Epithelial cell of esophagus (primary cell): ENCODE measurements around the gene BCL2.

Source experiments
- DNase-seq: peaks from one replicate; pipeline ENCODE4 v3.0.0; 2010; ENCODE audit warnings: low read depth
- H3K4me3 ChIP-seq: 2 replicates; pipeline ENCODE4 v1.5.1; 2011; ENCODE audit warnings: mild to moderate bottlenecking, low read length, control low read depth
- TF ChIP-seq, protein P1 (sequence below): IDR thresholded peaks from 2 replicates; pipeline ENCODE4 v1.5.1; 2011; ENCODE audit warnings: low read depth, mild to moderate bottlenecking, low read length, control low read depth, inconsistent platforms; ENCODE audit not compliant: insufficient read depth; ENCODE audit errors: missing control alignments

BCL2 gene

DNA sequence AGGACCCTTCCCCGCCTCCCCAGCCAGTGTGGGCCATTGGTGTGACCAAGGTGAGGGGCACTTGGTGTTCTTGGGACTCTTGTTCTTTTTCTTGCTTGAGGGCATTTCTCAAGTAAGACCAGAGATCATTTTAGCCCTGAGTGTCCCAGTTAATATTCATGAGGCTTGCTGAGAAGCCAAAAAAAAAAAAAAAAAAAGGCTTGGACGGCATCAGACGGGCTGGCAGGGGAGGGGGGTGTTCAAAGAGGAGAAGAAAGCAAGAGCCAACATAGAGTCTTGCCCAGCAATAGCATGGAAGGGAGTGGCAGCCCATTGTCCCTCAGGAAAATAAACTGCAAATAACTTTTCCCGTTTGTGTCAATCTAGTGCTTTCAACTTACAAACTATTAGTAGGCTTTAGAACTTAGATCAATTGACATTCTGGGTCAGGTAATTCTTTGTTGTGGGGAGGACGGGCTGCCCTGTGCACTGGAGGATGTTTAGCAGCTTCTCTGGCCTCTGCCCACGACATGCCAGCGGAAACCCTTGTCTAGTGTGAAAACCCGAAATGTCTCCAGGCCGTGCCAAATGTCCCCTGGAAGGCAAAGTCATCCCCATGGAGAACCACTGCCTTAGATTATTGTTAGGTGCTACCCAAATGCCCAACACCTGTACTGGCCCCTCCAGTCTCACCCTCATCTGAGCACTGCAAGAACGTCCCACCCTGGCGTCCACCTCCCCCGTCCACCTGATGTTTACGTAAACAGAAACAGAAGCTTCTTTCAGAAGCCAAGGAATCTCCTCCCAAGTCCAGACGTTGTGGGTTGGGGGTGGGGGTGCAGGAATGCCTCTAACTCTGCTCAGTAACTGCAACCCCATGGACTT, 163.4 kb downstream of the BCL2 start:
- TF ChIP-seq, protein P1, sequence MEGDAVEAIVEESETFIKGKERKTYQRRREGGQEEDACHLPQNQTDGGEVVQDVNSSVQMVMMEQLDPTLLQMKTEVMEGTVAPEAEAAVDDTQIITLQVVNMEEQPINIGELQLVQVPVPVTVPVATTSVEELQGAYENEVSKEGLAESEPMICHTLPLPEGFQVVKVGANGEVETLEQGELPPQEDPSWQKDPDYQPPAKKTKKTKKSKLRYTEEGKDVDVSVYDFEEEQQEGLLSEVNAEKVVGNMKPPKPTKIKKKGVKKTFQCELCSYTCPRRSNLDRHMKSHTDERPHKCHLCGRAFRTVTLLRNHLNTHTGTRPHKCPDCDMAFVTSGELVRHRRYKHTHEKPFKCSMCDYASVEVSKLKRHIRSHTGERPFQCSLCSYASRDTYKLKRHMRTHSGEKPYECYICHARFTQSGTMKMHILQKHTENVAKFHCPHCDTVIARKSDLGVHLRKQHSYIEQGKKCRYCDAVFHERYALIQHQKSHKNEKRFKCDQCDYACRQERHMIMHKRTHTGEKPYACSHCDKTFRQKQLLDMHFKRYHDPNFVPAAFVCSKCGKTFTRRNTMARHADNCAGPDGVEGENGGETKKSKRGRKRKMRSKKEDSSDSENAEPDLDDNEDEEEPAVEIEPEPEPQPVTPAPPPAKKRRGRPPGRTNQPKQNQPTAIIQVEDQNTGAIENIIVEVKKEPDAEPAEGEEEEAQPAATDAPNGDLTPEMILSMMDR: no peak
- no peak for DNase-seq
- no peak overlapping the region for H3K4me3 ChIP-seq

- DNase-seq: peak; percentile 44
- H3K4me3 ChIP-seq: peak overlapping the region; percentile 10
- TF ChIP-seq, protein P1: peak; percentile 83
Measured at GRCh38 chr18:63155169-63155852, 164.3 kb downstream of the BCL2 start.

DNA sequence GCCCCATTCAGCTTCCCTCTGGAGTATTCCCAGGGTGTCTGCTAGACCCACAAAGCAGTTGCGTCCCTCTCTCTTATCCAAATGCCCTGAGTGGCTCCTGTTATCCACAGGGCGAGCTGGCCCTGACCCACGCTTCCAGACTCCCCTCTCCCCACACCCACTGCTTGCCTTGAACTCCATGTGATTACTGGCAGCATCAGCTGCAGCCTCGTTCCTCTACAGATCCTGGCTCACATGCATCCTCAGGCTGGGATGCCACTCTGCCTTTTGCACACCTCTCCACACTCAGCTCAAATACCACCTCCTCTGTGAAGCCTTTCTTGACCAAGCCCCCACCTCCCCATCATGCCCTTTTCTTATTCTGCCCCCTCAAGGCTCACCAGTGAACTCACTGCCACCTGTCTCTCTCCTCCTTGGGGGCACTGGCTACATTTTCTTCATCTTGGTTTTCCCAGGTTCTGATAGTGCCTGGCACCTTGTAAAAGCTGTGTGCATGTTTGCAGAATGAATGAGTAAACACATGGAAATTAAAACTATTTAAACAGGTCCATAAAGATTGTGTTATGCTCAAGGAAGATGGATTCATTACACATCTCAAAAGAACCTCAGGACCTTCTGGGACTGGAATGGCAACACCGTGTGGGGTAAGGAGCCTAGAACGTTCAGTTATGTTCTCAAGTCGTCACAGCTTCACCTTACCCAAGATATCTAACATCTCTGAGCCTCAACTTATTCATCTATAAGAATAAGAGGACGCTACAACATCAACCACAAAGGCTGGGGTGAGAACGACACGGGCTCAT, 165.0 kb downstream of the BCL2 start:
- H3K4me3 ChIP-seq: no peak overlapping the region
- DNase-seq: no peak
- TF ChIP-seq, protein P1: no peak

GRCh38 chr18:63152791-63153190, 166.8 kb downstream of the BCL2 start:
- H3K4me3 ChIP-seq: no peak overlapping the region
- TF ChIP-seq, protein P1: no peak
- DNase-seq: no peak

GRCh38 chr18:63152096-63152495, 167.5 kb downstream of the BCL2 start:
- DNase-seq: no peak
- TF ChIP-seq, protein P1: no peak

GRCh38 chr18:63151539-63151938, 168.0 kb downstream of the BCL2 start:
- TF ChIP-seq, protein P1: no peak
- peak; percentile 21 for DNase-seq
- H3K4me3 ChIP-seq: no peak overlapping the region

More at GRCh38 chr18:63152096-63152495, 167.5 kb downstream of the BCL2 start:
- no peak overlapping the region for H3K4me3 ChIP-seq
